AG20443 (cell line): ENCODE results near the gene SASH3.

Experiments used
- DNase-seq: peaks from one replicate; pipeline ENCODE4 v3.0.0; 2012; ENCODE audit warnings: low spot score, mixed read lengths

SASH3 gene

DNA sequence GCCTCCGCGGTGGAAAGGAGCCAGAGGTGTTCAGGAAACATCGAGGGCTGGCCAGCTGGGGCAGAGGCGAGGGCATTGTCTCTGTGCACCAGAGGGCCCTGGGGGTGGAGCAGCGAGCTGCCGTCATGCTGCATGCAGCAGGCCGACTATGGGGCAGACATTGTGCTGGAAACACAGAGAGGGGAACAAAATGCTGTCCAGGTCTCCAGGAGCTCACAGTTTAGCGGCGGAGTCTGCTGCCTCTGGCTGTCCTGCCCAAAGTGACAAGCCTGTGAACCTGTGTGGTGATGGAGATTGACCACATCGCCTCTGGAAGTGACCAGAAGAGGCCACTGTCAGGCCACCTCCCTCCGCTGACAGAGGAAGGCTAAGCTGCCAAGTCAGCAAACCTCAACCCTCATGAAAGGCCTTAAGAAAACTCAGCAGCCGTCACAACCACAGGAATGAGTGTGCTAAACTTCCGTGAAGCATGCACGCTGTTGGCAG is 20.1 kb upstream of the SASH3 start:
- peak; percentile 51 for DNase-seq

DNA sequence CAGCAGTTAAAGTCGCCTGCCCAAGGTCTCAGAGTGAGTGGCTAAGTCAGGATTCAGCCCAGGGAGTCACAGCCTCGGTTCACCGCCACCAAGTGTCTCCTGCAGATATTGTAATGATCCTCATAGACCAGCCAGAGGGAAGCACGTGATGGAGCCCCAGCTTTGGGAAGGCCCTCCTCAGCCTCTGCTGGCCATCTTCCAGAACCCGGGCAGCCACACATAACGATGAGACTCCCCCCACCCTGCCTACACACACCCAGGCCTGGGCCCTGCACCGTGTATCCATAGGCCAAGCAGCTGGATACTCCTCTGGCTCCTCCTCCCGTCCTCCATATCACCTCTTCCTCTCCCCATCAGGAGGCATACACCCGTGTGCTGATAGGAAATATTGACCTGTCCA is 19.6 kb upstream of the SASH3 start:
- DNase-seq = no peak

DNA sequence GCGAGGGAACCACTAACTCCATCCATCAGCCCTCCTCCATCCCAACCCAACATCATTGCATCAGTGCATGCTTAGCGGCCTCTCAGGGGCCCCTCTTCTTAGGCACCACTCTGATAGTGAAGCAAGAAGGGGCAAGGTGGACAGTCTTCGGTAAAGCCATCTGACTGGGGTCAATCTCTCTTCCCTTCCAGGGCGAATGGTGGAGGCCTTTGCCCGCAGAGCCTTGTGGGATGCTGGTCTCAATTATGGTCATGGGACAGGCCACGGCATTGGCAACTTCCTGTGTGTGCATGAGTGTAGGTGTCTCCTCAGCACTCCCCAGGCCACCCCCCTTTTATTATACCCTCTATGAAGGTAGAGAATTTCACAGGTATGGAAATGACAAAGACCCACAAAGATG is 18.8 kb upstream of the SASH3 start:
- no peak for DNase-seq

DNA sequence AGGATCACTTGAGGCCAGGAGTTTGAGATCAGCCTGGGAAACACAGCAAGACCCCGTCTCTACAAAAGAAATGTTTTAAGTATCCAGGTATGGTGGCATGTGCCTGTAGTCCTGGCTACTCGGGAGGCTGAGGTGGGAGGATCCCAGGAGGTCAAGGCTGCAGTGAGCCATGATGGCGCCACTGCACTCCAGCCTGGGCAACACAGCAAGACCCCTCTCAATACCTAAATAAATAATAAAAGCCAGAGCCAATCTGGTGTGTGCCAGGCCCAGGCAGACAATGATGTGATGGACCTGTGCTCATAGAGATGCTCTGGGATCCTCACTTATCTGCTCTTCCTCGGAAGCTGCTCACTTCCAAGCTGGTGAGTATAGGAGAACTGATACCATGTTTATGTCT is 18.2 kb upstream of the SASH3 start:
- DNase-seq = no peak

DNA sequence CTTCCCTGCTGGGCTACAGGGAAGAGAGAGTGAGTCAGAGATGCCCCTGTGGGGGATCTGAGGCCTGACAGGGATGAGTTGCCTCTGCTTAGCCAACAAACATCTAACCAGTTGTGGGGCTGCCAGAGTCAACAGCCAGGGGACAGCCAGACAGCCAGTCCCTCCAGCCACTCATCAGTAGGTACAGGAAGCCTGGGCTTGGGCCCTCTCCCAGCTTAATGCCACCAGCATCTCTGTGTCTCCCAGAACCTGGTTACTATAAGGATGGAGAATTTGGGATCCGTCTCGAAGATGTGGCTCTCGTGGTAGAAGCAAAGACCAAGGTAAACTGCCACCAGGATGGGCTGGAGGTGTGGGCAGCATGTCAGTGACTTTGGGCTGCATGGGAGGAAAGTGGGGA is 17.3 kb upstream of the SASH3 start:
- no peak for DNase-seq

DNA sequence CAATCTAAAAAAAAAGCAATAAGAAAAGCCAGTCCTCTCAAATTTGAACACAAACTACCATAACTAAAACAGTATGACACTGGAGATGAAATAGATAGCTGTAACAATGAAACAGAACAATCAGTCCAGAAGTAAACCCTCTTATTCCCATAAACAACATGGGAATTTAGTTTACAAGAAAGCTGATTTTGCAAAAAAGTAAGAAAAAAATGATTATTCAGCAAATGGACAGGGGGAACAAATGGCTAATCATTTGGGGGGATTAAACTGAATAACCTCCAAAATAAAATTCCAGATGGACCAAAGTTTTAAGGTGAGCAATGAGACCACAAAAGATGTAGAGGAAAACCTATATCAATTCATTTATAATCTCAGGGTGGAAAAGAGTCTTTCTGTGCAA is 16.1 kb upstream of the SASH3 start:
- DNase-seq = no peak

DNA sequence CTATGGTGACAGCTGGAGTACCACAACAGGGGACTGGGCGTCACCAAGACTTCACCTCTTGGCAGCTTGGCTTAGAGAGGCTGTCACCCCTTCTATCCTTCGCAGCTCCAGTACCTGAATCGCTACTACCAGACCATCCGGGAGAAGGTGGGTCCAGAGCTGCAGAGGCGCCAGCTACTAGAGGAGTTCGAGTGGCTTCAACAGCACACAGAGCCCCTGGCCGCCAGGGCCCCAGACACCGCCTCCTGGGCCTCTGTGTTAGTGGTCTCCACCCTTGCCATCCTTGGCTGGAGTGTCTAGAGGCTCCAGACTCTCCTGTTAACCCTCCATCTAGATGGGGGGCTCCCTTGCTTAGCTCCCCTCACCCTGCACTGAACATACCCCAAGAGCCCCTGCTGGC is 11.6 kb upstream of the SASH3 start:
- no peak for DNase-seq

DNA sequence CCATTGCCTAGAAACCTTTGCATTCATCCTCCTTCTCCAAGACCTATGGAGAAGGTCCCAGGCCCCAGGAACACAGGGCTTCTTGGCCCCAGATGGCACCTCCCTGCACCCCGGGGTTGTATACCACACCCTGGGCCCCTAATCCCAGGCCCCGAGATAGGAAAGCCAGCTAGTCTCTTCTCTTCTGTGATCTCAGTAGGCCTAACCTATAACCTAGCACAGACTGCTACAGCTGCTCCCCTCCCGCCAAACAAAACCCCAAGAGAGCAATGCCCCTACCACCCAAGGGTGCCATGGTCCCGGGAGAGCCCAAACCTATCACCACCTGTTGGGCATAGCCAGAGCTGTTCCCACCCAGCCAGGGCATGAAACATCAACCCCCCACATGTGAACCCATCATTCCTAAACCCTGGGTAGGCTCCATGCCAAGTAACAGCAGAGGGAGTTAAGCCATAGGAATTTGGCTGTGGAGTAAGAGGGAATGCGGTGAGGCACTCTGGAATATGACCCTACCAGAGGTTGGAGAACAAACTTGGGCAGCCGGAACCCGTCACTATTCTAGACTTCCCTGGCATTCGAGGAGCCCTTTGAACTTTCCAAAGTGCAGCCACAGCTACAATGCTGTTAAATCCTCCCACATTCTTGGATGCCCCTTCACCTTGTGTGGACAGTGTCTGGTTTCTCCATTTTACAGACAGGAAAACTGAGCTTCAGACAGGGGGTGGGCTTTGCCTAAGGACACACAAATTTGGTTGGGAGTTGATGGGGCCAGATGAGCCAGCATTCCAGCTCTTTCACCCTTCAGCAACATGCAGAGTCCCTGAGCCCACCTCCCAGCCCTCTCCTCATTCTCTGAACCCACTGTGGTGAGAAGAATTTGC is 10.9 kb upstream of the SASH3 start:
- no peak for DNase-seq

DNA sequence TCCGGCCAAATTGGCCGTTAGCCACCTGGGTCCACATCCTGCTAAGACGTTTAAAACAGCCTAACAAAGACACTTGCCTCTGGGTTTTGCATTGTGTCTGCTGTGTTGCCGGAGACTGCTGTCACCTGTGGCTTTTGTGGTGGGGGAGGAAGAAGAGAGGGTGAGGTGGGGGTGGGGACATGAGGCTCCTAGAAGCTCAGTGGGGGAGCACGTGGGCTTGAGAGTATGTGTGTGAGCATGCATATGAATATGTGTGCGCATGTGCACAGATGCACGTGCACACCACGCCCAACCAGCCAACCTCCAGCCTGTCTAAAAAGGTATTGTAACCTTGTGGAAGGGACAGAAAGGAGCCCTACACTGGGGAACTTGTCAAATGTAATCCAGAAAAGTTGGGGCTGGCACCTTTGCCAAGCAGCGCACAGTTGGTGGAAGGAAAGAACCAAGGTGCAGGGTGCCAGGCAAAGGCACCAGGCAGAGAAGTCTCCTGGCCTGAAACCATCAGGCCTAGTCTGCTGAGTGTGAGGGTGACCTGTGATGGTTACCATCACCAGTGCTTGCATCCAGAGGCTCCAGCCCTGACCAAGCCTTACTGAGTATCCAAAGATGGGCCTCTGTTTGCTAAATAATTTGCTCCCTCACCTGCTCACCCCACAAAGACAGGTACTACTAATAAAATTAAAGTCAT is 10.1 kb upstream of the SASH3 start:
- no peak for DNase-seq

DNA sequence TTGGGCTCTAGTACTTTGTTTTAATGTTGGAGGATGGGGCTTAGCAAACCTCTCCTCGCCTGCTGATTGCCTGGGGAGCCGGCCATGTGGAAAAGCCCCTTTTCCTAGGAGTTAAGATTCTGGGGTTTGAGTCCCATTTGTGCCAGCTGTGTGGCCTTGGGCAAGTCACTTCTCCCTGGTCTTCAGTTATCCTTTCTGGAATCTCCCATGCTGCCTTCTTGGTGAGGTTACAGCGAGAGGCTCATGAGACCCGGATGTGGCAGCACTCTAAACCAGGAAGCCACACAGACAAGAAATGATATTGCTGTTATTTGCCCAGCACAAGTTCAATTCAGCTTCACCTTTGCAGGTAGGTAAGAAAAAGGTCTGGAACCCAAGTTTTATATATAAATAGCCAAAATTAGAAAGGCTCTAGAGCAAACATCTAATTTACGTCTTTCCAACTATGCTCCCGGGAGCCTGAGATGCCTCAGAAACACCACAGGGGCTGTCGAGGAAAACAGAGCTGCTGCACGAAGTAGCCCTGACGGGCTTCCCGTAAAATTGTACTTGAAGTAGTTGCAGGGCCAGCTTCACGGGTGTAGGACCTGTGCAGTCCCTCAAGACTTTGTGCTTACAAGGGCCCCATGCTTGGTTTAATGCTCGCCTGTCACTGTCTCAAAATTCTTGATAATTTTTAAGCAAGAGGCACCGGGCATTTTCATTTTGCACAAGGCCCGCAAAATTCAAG is 8.3 kb upstream of the SASH3 start:
- no peak for DNase-seq

DNA sequence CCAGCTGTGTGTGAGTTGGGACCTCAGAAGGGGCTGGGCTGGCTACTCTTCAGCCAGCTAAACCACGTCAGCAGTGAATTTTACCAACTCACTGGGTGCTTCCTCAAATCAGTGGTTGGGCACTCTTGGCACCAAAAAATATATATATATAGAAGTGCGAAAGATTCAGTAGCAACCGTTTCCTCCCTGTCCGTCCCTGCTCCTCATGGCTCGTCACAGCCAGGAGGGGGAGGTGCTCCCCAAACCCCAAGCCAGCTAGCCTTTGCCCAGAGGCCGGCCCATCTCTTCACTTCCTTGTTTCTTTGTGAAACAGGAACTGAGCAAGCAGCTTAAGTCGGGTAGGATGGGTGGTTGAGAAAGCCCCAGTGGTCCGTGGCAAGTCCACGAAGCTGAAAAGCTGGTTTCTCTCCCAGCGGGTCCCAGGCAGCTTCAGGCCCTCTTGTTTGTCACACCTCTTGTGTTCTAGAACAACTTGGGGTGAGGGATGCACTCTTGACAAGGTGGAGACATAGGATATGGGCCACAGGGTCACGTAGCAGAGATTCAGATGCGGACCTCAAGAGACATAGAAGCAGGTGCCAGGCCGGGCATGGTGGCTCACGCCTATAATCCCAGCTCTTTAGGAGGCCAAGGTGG is 6.8 kb upstream of the SASH3 start:
- no peak for DNase-seq

DNA sequence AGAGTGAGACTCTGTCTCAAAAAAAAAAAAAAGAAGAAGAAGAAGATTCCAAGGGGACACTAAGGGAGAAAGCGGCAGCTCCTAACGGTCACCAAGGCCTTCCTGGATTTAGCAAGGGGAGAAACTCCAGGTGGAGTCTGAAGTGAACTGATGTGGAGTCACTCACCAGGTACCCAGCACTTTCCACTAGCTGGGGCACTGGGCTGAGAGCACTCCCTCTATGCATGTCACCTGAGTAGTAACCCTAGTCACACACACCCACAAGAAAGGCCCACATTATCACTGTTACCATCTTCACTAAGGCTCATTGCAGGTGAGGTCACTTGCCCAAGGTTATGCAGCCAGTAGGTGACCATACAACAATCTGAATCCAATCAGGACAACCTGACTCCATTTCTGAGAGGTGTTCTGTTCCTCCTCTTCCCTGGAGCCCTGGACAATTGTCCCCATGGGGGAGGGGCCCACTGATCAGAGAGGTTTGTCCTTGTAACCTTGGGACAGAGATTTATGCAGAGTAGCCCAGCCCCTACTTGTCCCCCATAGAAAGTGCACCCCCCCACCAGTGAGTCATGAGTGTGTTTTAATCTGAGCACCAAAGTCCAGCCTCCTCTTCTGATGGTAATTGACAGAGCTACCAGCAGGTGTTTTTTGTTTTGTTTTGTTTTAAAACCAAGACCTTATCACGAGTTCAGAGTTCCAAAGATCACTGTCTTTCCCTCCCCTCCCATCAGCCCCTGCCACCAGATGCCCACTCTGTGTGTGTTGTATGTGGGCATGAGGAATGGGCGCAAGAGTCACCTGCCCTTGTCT is 5.9 kb upstream of the SASH3 start:
- DNase-seq = no peak

DNA sequence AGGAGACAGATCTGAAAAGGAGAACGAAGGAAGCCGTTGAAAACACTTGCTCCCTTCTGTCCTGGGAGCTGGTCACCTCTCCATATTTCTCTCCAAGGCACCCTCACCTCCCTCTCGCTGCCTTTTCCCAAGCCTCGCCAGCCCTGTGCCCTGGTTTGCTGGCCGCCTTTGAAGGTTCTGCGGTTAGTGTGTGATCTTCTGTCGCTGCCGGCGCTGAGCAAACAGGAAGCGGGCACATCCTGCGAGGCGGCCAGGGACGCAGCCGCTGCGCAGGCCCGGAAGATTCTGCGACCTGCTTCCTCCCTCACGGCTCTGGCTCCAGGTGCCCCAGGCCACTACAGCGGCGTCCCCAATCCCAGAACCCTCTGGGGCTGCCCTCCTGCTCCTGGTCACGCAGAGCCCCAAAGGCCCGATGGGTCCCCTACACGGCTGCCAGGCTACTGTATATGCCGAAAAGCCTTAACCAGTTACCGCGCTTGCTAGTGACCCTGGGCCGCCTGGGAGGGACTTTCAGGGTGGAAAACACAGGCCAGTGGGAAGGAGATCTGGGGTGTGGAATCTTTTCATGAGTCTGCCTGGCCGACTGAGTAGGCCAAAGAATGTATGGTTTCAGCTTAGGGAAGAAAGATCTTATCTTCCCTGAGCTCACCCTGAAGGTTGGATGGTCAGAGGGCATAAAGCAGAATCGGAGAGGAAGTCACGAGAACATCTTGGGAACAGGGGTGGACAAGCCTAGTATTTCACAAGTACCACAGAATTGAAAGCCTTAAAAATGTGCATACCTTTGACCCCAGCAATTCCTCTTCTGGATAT is 2.3 kb upstream of the SASH3 start:
- DNase-seq = no peak

DNA sequence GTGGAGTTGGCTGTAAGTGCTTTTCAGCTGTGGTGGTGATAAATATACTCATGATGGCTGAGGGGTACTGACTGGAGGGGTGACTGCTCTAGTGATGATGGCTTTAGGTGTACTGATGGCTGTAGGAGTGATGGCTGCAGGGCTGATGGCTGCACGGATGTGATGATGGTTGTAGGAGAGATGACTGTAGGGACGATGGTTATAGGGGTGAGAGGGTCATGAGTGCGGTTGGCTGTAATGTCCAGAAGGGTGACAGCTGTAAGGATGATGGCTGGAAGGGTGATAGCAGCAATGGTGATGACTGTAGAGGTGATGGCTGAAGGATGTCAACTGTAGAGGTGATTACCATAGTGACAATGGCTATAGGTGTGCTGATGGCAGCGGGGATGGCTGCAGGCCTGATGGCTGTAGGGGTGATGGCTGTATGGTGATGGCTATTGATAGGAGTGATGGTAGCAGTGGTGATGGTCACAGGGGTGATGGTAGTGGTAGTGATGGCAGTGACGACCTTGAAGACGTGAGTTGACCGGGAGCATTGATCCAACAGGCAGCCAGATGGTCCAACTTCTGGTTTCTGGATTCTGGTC is 570 bp upstream of the SASH3 start:
- DNase-seq = no peak

DNA sequence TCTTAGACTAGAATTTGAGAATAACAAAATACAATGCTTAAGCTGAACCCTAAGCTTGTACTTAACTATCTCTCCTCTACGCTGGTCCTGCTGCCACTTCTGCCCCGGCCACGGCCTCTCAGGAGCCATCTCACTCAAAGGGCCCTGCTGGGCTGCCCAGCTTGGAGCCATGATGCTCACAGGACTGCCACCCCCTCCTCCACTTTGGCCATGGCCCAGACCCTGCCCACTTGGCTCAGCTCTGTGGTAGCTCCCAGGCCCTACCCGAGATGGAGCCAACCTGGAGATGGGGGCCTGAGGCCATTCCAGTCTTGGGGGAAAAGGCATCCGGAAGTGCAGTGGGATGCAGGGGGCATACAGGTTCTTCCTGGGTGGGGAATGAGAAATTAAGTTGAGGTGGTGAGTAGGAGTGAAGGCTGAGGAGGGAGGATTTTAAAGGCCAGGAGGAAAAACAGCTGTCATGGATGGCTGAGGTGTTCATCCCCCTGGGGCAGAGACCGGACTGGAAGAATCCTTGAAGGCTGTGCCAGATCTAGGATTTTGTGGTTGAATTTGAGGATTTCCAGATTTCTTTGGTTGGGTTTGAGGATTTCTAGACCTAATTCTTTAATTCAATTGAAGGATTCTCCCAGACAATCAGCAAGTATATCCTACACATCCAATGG is 824 bp downstream of the SASH3 start:
- DNase-seq = no peak

DNA sequence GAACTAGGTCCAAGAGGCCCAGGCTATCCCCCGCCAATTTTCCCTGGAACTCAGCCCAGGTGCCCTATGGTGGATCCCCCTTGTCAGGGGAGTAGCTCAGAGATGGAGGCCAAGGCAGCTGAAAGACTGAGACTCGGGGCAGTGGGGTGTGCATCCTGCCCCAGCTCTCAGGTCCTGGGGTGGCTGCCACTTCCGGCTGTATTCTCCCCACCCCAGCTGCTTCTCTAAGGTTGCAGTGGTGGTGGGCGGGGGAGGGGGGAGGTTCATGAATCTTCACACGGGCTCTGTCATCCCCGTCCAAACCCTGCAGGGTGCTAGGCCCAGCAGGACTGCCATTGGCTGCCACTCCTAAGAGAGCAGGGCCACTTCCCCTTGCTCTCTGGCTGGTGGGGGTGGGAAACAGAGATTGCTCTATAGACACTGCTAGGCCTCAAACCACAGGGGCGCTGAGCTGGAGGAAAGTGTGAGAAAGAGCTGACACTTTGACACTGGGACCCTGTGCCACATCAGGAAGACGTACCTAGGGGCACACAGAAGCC is 1.5 kb downstream of the SASH3 start:
- no peak for DNase-seq

DNA sequence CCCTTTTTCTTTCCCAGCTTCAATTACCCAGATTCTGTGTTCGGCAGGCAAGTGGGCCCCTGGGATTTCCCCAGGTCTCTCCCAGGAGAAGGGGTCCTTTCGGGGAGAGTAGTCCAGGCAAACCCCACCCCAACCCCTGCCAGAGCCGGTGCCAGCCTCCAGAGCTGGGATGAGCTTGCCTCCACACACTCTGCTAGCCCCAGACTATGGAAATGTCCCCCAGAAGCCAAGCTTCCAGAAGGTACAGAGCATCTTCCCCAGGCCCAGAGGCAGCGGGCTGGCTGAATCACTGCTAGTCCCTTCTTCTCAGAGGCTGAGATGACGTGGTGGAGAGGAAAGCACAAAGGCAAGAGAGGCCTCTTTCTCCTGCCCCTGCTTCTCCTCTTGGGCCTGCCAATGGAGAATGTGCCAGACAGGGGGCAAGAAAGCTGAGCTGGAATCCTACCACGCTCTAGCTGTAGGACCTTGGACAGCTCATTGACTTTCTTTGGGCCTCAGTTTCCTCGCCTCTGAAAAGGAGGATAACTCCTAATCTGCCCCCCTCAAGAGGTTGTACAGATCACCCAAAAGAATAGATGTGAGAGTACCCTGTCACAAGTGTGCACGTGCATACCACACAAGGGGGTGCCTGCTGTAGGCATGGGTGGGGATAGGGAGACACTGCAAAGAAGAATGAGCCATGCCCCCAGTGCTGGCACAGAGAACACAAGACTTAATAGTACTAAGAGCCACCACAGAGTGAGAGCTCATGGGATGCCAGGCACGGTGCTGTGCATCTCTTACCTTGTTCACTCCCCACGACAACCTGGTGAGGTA is 2.1 kb downstream of the SASH3 start:
- DNase-seq = no peak

DNA sequence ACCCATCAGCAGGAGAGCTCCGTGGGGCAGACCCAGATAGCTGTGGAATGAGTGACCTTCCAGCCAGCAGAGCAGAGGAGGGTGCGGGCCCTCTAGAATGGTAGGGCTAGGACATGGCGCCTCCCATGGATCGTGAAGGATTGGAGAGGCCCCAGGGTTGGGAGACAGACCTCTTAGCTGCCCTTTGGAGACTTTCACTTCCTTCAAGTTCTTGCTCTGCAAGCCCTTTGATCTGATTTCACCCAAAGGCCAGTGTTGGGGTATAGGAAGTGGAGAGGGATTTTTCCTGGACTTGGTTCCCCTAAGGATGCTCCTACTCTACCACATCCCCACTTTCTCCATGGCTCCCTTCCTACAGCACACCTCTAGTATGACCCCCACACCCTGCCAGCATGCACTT is 3.0 kb downstream of the SASH3 start:
- DNase-seq = no peak
